NCI-H460 (cell line): ENCODE data around the gene TANGO2. TPM values are rescaled to one million over a fixed set of nuclear protein-coding genes. Genes with fewer than 3 reads are reported as not detected.

Experiments used
- DNase-seq: peaks from one replicate; pipeline ENCODE4 v3.0.0-alpha.2; 2016; ENCODE audit warnings: low read depth; ENCODE audit errors: extremely low read depth
- polyA plus RNA-seq: library from polyadenylated mRNA; depleted of rRNA; stranded (reverse); fragments of >200 nt; gene quantifications from 2 replicates; pipeline ENCODE4 v1.2.3, GENCODE V29; 2014; cell fraction: nucleus; rRNA removed
- total RNA-seq: library from RNA; depleted of rRNA; stranded (reverse); fragments of >200 nt; shearing (Covaris generic); gene quantifications from 2 replicates; pipeline ENCODE4 v1.2.3, GENCODE V29; 2014; rRNA removed

Gene TANGO2, protein sequence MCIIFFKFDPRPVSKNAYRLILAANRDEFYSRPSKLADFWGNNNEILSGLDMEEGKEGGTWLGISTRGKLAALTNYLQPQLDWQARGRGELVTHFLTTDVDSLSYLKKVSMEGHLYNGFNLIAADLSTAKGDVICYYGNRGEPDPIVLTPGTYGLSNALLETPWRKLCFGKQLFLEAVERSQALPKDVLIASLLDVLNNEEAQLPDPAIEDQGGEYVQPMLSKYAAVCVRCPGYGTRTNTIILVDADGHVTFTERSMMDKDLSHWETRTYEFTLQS
- 13.0 and 15.2 TPM in 2 replicates for total RNA-seq
- polyA plus RNA-seq: 27.5 and 45.6 TPM in 2 replicates

DNA sequence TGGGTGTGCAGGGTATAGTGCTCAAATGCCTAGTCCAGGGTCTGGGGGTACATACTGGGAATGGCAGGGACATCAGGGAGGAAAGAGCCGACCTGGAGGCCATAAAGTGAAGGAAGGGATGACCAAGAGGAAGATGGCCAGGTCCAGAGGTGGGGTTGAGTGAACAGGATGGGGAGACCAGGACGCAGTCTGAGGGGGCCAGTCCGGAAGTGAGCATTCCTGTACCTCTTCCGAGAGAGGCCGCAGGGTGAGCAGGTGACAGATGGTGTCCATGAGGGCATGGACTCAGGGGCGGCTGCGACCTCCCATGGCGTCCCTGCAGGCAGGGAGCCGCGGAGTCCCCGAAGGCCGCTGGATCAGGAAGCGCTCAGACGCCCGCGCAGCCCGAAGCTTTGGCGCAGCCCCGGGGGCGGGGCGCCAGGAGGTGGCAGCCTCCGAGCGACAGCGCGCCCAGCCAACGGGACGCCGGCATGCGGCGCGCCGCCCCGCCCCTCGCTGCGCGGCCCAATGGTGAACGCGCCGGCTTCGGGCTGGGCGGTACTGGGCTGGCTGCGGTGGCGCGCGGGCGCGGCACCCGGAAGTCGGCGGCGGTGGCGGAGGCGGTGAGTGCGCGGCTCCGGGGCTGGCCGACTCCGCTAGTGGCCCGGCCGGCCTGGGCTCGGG, at the start of gene TANGO2:
TSS of gene TANGO2 (plus strand) at position 578 of the 663 bp plus-strand sequence. CDS start 15,689 bp downstream, outside the sequence.
- DNase-seq: peak; percentile 80

DNA sequence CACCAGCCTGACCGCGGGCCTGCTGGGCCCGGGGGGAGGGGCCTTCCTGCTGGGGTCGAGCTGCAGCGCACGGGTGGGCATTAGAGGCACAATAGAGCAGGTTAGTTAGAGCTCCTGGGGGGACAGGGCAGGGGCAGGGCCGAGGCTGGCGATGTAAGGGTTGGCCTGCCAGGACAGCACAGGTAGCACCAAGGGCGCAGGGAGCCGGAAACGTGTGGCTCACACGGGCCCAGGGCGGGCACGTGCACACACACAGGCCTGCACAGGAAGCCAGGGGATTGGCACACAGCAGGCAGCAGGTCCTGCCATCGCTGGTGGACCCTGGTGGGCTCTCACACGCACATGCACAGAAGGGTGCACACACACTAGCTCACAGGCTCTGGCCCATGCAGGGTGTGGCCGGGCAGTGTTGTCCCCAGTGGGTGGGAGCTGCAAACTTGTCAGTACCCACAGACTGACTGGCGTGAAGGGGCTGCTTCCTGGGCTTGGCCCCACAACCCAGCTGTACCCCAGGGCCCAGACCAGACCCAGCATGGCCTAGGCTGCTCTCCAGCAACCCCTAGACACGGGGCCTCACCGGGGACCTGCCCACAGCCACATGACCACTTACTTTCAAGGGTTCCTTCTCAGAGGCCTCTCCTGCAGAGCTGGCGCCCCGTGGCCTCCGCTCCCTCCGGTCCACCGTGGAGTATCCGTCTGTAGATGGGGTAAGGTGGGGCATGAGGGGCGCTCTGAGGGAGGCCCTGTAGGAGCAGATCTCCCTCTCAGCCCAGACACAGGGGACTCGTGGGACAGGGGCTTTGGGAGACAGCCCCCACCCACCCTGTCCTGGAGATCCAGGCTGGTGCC, 49.4 kb upstream of the TANGO2 start:
- no peak for DNase-seq

DNA sequence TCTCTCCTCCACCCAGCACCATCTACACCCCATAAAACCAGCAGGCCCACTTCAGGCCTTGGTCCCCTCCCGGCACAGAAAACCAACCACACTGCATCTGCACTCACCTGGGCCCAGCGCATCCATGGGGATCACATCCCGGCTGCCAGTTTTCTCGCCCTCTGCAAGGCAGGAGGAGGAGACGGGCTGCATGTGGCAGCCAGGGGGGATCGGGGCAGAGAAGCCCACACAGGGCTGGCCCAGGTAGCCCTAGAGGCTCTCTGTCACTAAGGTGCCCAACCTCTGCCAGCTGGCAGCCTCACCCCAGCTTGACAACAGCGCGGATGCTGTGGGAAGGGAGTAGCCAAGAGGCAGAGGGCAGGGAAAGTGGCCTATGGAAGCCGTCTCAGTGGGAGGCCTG, 48.7 kb upstream of the TANGO2 start:
- no peak for DNase-seq

DNA sequence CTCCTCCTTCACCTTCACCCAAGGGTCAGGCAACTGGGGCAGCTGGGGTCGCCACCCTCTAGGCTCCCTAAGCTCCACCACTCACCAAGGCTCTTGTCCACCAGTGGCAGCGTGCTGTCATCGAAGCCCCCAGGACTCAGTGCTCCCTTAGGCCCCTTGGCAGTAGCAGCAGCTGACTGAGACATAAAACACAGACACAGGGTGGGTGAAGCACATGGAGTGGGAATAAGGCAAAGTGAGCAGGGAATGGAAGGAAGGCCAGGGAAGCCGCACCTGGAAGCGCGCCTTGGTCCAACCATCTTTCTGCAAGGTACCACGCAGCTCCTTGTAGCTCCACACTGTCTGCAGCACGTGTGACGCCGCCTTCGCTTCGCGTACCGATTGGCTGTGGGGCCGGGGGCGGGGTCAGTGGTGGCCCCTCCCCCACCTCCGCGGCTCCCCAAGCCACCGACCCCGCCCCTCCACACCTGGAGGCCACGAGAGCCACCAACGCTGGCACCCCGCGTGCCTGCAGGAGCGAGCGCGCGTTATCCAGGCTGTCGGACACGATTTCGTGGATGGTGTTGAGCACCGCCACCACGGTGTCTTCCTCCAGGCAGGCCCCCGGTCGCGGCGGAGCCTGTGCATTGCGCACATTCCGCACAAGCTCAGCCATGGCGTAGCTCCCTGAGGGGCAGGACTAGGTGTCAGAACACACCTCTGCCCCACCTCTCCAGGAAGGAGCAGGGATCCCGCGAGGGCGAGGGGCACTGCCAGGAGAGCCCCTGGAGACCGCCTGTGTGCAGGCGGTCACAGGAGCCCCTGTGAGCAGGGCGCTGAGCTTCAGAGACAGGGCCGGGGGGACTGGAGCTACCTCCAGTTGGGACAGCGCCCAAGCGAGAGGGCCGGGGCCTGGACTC, 48.0 kb upstream of the TANGO2 start:
- DNase-seq: no peak

DNA sequence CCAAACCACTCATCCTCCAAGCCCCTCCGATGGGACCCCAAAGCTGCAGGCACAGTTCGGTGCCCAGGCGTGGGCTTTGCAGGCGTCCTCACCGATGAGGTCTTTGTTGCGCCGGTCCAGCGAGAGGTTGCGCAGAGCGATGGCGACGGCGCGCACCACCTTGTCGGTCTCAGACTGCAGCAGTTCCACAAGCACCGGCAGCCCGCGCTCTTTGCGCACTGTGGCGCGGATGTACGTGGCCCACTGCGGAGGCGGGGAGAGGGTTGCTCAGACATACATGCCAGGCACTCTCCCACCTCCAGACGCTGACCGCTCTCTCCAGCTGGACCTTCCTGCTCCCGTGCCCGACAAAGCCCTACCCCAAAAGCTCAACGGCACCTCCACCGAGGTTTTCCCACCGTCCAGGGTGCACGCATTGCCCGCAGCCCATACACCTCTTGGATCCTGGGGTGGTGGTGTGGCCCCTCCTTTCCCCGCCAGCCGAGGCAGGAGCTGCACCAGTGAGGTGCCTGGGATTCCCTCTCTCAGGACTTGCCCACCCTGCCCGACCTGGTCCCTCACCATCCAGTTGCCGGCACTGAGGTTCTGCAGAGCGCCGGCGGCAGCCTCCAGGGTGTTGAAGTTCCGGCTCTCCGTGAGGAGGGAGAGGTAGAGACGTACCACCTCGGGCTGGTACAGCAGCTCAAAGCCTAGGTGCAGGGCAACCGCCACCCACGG, 47.2 kb upstream of the TANGO2 start:
- no peak for DNase-seq

DNA sequence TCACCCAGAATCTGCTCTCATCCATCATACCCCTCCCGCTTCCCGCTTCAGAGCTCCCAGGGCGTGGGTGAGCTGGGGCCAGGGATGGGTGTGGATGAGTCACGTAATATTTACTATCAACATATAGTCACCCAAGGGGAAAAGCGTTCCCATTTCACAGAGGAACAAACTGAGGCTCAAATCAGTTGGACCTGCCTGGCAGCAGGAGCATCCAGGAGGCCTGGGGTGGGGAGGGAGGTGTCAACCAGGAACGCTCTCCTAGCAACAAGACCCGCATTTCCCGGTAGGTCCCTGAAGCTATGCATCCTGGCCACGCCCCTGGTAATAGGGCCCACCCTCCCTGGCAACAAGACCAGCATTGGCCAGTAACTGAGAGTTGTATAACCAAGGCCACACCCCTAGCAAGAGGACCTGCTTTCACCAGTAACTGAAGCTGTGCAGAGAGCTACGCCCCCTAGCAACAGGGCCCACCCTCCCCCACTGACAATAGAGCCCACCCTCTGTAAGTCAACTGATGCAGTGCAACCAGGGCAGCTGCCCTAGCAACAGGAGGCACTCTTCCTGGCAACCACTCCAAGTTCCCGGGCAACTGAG, 46.5 kb upstream of the TANGO2 start:
- no peak for DNase-seq

DNA sequence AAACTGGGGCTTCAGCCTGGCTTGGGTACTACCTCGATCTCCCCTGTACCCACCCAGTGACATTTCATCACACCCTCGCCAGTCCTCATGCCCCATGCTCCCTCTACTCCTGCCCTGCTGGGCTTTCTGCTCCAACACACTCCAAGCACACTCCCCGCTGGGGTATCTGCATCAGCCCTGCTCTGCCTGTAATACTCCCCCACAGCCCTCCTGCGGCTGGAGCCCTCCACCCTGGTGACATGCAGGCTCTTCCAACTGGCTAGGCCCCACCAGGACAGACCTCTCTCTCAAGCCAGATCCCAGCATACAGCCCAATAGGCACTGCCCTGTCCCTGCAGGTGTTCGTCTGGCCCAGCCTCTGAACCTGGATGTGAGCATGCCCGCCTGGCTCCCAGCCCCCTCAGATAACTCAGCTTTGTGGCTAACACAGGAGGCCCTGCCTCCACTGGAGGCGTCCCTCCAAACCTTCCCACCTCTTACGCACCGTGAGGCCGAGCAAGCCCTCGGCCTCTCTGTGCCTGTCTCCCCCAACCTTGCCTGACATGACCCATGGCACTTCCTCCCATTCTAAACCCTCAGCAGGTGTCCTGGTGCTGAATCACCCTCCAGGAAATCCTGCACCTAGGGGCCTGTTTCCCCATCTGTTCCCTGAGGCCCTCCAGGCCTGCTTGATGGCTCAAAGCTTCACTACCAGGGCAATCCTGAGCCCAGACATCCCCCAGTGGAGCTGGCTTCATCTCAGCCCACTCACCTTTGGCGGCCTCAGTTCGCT, 45.8 kb upstream of the TANGO2 start:
- DNase-seq: no peak

DNA sequence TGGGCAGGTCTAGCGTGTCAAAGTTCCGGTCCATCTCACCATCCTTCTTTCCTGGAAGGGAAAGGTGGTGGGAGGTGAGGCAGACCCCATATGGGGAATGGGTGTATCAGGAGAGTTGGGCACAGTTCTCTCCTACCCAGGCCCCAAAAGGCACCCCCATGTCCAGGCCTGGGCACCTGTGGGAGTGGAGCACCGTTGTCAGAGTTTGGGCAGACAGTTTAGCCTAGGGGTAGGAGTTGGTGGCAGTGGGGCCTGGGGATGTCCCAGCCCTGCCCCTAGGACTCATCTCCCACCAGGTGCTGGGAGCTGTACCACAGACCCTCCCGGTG, 45.2 kb upstream of the TANGO2 start:
- no peak for DNase-seq

DNA sequence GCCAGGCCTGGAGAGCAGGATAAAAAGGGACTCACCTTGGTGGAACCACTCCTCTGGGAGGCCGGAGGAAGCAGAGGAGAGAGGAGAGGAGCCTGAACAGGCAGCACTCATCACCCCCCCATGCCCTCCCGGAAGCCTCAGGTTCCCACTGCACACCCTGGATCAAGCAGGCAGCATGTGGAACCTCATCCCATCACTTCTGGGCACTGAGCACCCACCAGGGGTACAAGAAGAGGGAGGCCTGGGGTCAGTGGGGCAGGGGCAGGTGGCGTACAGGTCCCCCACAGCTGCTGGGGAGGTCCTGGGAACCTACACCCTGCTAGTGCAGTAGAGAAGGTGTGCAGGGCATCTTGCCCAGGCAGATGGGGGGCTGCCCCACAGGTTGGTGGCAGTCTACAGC, 44.2 kb upstream of the TANGO2 start:
- DNase-seq: no peak

DNA sequence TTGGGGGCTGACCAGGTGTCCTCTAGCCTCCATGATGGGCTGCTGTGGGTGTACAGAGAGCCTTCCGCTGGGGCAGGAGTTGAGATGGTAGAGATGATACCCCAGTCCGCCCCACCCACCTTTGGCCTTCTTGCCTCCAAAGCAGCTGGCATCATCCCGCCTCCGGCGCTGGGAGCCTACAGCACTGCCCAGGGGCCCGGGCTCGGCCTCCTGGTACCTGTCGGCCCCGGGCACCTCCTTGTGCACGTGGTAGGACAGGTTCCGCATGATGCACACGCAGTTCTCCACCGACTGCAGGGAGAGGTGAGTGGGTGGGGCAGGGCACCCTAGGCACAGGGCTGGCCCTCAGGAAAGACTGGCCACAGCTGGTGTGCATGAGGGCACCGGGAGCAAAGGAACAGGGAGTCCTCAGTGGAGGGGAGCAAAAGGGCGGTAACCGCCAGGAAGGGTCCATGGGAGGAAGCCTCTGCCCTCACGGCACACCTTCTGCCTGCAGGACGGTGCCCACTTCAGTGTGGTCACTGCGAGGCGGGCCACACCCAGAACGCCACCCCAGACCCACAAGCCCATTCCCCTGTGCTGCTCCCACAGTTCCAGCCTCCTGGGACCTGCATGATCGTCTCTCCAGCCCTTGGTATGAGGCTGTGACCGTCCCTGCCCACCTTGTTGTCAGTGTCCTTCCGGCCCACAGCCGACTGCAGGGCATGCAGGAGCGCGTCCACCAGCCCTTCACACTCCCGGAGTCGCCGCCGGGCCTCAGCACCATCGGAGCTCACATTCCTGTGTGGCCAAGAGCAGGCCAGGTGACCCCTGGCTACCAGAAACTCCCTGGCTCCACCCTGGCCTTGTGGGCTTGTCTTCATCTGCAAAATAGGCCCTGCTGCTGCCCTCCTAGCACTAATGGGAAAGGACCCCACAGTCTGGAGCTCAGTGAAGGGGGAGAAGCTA, 43.3 kb upstream of the TANGO2 start:
- DNase-seq: no peak

DNA sequence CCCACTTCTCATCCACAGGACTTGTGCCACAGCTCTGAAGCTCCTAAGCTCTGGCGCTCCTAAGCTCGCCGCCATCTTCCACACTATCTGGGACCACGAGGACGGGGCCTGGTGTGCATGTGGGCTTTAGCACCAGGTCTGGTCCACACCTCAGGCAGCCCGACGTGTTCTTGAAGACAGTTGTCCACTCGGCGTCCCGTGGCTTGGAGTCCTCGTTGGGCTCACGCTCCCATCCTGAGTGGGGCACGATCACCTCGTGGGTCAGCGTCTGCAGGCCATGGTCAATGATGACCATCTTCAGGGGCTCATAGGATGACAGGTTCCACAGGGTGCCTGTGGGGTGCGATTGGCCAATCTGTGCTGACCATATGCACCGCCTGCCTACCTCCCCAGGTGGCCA, 42.2 kb upstream of the TANGO2 start:
- no peak for DNase-seq

DNA sequence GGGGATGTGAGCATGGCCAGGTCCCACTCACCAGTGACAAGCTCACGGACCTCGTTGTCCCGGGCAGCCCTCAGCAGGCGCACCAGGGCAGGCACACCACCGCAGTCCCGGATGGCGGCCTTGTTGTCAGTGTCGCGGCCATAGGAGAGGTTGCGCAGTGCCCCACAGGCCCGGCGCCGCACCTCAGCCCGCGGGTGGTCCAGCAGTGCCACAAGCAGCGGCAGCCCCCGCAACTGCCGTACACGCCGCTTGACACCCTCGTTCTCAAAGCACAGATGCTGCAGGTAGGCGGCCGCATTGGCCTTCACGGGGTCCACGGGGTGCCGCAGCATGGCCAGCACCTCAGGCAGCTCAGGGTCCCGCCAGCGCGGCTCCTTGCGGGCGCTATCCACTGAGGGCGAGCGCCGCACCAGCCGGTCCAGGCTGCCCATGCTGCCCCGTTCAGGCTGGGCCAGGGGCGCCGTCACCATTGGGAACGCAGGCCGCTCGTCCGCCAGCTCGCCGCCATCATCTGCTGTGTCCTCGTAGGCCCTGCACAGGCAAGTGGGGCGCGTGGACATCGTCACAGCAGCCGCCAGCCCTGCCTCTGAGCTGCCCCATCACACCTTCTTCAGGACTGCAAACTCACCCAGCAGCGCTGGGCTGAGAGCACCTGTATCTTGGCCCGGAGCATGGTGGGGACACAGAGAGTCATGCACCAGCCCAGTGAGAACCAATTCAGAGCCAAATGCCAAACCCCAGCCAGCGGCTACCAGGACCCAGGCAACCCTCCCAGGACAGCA, 41.0 kb upstream of the TANGO2 start:
- DNase-seq: no peak

DNA sequence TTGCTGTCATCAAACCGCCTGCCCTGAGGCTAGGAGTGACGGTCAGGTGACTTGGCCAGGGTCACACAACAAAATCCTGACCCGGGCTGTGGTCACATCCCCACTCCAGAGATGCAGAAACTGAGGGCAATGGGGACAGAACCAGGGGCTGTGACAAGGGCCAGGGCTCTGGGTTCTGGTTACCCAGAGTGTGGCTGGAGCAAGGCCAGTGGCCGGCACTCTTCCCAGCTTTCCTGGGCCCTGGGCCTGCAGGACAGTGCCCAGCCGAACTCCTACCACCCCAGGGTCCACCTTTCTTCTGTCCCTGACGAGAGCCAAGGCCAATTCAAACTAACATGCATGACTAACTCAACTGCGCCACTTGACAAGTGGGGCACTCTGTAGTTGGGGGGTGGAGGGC, 40.1 kb upstream of the TANGO2 start:
- DNase-seq: no peak

DNA sequence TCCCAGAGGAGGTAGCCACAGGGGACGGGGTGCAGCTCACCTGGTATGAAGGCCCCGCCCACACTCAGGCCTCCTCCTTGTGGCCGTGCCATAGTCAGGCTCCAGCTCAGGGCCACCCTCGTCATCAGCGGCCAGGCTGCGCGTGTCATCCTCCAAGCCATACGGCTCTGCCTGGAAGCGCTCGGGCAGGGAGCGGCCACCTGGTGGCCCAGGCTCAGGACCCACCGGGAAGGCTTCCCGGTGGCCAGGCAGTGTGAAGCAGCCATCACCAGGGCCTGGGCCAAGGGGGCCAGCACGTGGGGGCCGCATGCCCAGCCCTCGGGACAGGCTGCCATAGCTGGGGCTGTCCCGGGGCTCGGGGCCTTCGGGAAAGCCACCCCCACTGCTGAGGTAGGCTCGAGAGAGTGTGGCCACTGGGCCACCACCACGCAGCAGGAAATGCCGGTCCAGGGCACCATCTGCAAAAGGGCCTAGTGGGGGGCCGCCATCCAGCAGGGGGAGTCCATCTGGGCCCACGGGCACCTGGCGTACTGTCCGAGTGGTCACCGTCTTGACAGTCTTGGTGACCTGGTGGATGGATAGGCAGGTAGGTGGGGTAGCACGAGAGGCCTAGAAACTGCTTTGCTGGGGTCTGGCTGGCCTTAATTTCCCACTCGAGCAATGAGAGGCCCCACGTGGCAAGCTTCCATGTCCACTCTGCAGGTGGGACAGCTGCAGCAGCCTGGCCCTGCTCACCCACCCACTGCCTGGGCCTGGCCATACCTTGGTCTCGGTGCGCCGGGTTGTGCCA, 39.5 kb upstream of the TANGO2 start:
- DNase-seq: no peak

DNA sequence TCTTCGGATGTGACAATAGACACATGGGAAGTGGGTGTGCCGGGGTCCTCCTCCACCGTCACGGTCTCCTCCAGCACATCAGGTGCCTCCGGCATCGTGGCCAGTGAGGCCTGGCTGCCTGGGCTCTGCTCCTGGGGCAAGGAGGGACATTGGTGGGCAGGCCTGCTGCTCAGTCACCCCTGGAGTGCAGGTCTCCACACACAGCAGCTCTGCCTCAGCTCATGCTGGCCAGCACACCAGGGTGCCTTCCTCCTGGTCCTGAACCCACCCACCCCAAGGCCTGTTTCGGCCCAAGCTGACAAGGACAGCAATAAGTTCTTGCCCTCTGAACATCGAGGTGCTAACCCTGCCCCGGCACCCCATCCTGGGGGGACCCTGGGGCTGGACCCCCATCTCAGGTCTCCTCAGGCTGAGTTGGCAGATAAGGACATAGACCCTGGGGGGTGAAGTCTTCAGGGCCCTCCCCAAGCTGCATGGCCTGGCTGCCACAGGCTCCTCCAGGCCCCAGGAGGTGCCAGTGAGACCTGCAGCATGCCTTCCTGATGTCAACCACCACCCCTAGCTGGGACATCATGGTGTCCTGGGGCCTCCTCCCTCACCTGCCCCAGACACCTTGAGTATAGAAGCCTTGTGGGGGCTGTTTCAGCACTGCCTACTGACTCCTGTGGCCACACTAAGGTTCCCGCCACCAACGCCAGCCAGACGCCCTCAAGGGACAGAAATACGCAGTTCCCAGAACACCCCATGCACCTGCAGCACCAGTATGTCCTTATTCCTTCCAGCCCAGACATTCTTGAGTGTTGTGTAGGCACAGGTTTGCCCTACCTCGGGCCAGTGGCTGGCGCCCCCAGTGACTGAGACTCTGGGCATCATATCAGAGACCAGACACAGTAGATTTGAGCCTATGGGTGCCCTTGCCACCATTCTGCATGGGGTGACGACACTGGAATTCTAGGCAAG, 38.7 kb upstream of the TANGO2 start:
- no peak for DNase-seq
